Keratinocyte (primary cell): ENCODE data around the gene EWSR1. TPM values are rescaled to one million over a fixed set of nuclear protein-coding genes. Genes with fewer than 3 reads are reported as not detected.

Experiments used
- DNase-seq: peaks from one replicate; pipeline ENCODE4 v3.0.0-alpha.2; 2011; ENCODE audit warnings: low read depth, missing footprints, low spot score
- FAIRE-seq: peaks from 2 replicates; lab custom pipeline; 2011; peaks lifted over from hg19 to GRCh38; lab: Jason Lieb, UNC
- H2AFZ ChIP-seq: 2 replicates; pipeline ENCODE4 v1.6.0; 2012; ENCODE audit warnings: low read length, control low read depth, inconsistent platforms; ENCODE audit not compliant: control insufficient read depth
- H3K27ac ChIP-seq: 2 replicates; pipeline ENCODE4 v1.5.1; 2011; ENCODE audit warnings: low read length; ENCODE audit not compliant: control insufficient read depth, insufficient read depth
- H3K27me3 ChIP-seq: 3 replicates; pipeline ENCODE4 v1.6.0; 2011; ENCODE audit warnings: low read length; ENCODE audit not compliant: control insufficient read depth, insufficient read depth; ENCODE audit errors: extremely low read depth
- H3K36me3 ChIP-seq, 2 experiments: 2 replicates in 1 of 2; 3 replicates in 1 of 2; pipeline ENCODE4 v1.5.1; 2011; ENCODE audit warnings: low read length in 2 of 2, mild to moderate bottlenecking in 1 of 2; ENCODE audit not compliant: control insufficient read depth in 2 of 2, insufficient read depth in 2 of 2; ENCODE audit errors: extremely low read depth in 1 of 2
- H3K4me1 ChIP-seq: 3 replicates; pipeline ENCODE4 v1.5.1; 2011; ENCODE audit warnings: low read length; ENCODE audit not compliant: control insufficient read depth, insufficient read depth; ENCODE audit errors: extremely low read depth
- H3K4me2 ChIP-seq: 3 replicates; pipeline ENCODE4 v1.6.0; 2011; ENCODE audit warnings: low read depth, low read length; ENCODE audit not compliant: control insufficient read depth, insufficient read depth; ENCODE audit errors: extremely low read depth
- H3K4me3 ChIP-seq, 3 experiments: fragments of 200-600 bp in 1 of 3; sonication (generic) in 1 of 3; 2 replicates in 2 of 3; 3 replicates in 1 of 3; pipeline ENCODE4 v1.5.1; 2011 to 2016; ENCODE audit warnings: low read length in 3 of 3, mild to moderate bottlenecking in 3 of 3, control low read depth in 2 of 3, inconsistent platforms in 1 of 3, low read depth in 1 of 3, mixed read lengths in 1 of 3, mixed run types in 1 of 3, moderate library complexity in 1 of 3; ENCODE audit not compliant: control insufficient read depth in 2 of 3, insufficient read depth in 2 of 3; ENCODE audit errors: extremely low read depth in 1 of 3
- H3K79me2 ChIP-seq: 2 replicates; pipeline ENCODE4 v1.6.0; 2012; ENCODE audit warnings: low read length; ENCODE audit not compliant: control insufficient read depth, insufficient read depth
- H3K9ac ChIP-seq: 3 replicates; pipeline ENCODE4 v1.6.0; 2011; ENCODE audit warnings: low read length; ENCODE audit not compliant: control insufficient read depth, insufficient read depth; ENCODE audit errors: extremely low read depth
- H3K9me1 ChIP-seq: 3 replicates; pipeline ENCODE4 v1.6.0; 2011; ENCODE audit warnings: low read length; ENCODE audit not compliant: control insufficient read depth, insufficient read depth; ENCODE audit errors: extremely low read depth
- H3K9me3 ChIP-seq: 2 replicates; pipeline ENCODE4 v1.5.1; 2012; ENCODE audit warnings: low read depth, low read length; ENCODE audit not compliant: control insufficient read depth
- H4K20me1 ChIP-seq: 3 replicates; pipeline ENCODE4 v1.6.0; 2011; ENCODE audit warnings: low read length; ENCODE audit not compliant: control insufficient read depth, insufficient read depth; ENCODE audit errors: extremely low read depth
- EZH2 ChIP-seq: IDR thresholded peaks from one replicate; pipeline ENCODE4 v1.6.1; 2012; ENCODE audit warnings: inconsistent platforms, mild to moderate bottlenecking, low read length, moderate library complexity
- dilution Hi-C: fragments of 300-500 bp; cut with MboI; formaldehyde crosslinking; loops from one replicate; pipeline ENCODE4 v1.7.0; 2020; ENCODE audit warnings: low sequenced_read_pairs; ENCODE audit not compliant: extremely low pct_ligation_motif_present
- polyA plus RNA-seq, 5 experiments: library from polyadenylated mRNA; depleted of rRNA in 3 of 5; stranded (reverse) in 3 of 5; stranded (forward) in 1 of 5; unstranded in 1 of 5; fragments of >200 nt; gene quantifications; 1 replicate in 1 of 5; 2 replicates in 3 of 5; 3 replicates in 1 of 5; pipeline versions ENCODE4 v1.2.1 to v1.2.3, GENCODE V29; 2011 to 2012; ENCODE audit warnings: missing spikeins in 2 of 5, low read depth in 1 of 5, low replicate concordance in 1 of 5
- TF ChIP-seq, protein P1 (sequence below), 3 experiments: IDR thresholded peaks in 1 of 3; conservative IDR thresholded peaks in 1 of 3; optimal IDR thresholded peaks in 1 of 3; 2 replicates in 2 of 3; 3 replicates in 1 of 3; pipeline versions ENCODE3 to v1.5.1; 2011; ENCODE audit warnings: low read length in 3 of 3, mild to moderate bottlenecking in 3 of 3, moderate library complexity in 2 of 3, control low read depth in 1 of 3, inconsistent platforms in 1 of 3; ENCODE audit not compliant: insufficient read depth in 2 of 3; ENCODE audit errors: extremely low read depth in 1 of 3

The EWSR1 gene
- polyA plus RNA-seq, 1 donor (not counting 4 experiments of a cell fraction or from before 2014, with no cell fraction given), result 245 TPM

DNA sequence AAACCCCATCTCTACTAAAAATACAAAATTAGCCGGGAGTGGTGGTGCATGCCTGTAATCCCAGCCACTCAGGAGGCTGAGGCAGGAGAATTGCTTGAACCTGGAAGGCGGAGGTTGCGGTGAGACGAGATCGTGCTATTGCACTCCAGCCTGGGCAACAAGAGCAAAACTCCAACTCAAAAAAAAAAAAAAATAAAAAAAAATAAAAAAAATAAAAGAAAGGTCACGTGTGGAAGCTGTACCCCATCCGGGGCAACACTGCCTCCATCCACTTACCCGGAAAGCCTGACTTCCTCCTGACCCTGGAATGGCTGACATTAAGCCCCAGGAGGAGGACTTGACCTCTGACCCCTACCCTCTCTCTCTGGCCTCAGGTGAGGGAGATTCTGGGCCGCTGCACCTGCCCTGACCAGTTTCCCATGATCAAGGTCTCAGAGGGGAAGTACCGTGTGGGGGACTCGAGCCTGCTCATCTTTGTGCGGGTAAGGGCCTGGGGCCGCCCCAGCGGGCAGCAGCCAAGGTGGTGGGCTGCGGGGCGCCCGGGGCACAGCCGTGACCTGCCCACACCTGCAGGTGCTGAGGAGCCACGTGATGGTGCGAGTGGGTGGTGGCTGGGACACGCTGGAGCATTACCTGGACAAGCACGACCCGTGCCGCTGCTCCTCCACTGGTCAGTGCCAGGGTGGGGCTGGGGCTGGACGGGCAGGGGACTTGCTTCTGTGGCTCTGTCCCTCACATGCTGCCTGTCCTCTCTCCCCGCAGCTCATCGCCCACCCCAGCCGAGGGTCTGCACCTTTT is 42.2 kb downstream of the EWSR1 start:
- Histone ChIP-seq H3K4me1 (peaks cover 50% of the 10 kb centered on the region), H3K4me2 (peak overlapping the region; percentile 54), H3K79me2 (peaks cover 24% of the 10 kb centered on the region), H3K9me3 (no peaks in the 10 kb centered on the region), H3K36me3 (peaks cover 5 to 20% of the 10 kb centered on the region in 2 experiments), H3K4me3 (no peak overlapping the region), H3K9me1 (no peaks in the 10 kb centered on the region), H3K27ac (peak overlapping the region; percentile 76), H4K20me1 (peaks cover 7% of the 10 kb centered on the region), H3K9ac (peak overlapping the region; percentile 62), H2AFZ (no peak overlapping the region), H3K27me3 (peaks cover 23% of the 10 kb centered on the region)
- TF ChIP-seq, protein P1, sequence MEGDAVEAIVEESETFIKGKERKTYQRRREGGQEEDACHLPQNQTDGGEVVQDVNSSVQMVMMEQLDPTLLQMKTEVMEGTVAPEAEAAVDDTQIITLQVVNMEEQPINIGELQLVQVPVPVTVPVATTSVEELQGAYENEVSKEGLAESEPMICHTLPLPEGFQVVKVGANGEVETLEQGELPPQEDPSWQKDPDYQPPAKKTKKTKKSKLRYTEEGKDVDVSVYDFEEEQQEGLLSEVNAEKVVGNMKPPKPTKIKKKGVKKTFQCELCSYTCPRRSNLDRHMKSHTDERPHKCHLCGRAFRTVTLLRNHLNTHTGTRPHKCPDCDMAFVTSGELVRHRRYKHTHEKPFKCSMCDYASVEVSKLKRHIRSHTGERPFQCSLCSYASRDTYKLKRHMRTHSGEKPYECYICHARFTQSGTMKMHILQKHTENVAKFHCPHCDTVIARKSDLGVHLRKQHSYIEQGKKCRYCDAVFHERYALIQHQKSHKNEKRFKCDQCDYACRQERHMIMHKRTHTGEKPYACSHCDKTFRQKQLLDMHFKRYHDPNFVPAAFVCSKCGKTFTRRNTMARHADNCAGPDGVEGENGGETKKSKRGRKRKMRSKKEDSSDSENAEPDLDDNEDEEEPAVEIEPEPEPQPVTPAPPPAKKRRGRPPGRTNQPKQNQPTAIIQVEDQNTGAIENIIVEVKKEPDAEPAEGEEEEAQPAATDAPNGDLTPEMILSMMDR (optimal IDR thresholded peaks at IDR 0.05 in 1 of 3, IDR thresholded peaks at IDR 0.05 in 1 of 3, conservative IDR thresholded peaks at IDR 0.05 in 1 of 3; ENCODE audit: extremely low read depth in 1 of 3, insufficient read depth in 2 of 3, low read length in 3 of 3), result no peak
- TF ChIP-seq EZH2, result no peak
- DNase-seq (no peak), FAIRE-seq (no peak)
- dilution Hi-C loops, result no loop called here

DNA sequence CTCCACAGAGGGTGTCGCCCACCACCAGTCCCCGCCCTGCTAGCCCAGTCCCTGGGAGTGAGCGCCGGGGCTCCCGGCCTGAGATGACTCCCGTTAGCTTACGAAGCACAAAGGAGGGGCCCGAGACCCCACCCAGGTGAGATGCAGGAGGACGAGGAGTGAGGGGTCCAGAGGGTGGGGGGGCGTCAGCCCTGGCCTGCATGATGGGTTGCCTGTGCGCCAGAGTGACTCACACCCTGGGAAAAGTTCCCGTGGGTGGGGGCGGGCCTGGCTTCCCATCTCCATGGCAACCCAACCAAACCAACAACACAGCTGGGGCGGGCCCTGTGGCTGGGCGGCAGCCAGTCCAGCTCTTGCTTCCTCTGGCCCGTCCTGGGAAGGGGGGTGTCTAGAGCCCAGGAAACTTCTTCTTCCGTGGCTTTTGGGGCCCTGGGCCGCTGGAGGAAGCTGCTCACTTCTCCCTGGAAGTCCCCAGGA is 42.8 kb downstream of the EWSR1 start:
- Histone ChIP-seq H3K4me1 (peaks cover 49% of the 10 kb centered on the region), H3K27ac (peak overlapping the region; percentile 76), H2AFZ (no peak overlapping the region), H3K79me2 (peaks cover 24% of the 10 kb centered on the region), H3K4me2 (peak overlapping the region; percentile 54), H3K4me3 (no peak overlapping the region), H4K20me1 (peaks cover 7% of the 10 kb centered on the region), H3K36me3 (peaks cover 5 to 20% of the 10 kb centered on the region in 2 experiments), H3K9ac (peak overlapping the region; percentile 62), H3K9me3 (no peaks in the 10 kb centered on the region), H3K9me1 (no peaks in the 10 kb centered on the region), H3K27me3 (peaks cover 28% of the 10 kb centered on the region)
- dilution Hi-C loops, result no loop called here
- TF ChIP-seq, protein P1 (optimal IDR thresholded peaks at IDR 0.05 in 1 of 3, IDR thresholded peaks at IDR 0.05 in 1 of 3, conservative IDR thresholded peaks at IDR 0.05 in 1 of 3; ENCODE audit: extremely low read depth in 1 of 3, insufficient read depth in 2 of 3, low read length in 3 of 3), result no peak
- no peak for TF ChIP-seq EZH2
- peak; percentile 69 for DNase-seq
- FAIRE-seq, result peak; percentile 59
